Liver (tissue), 3 donors: Measurements from ENCODE around the gene USP6NL.

Experiments used
- FOXA1 ChIP-seq: IDR thresholded peaks from 2 replicates; pipeline ENCODE4 v1.6.1; 2016; ENCODE audit warnings: antibody characterized with exemption
- GABPA ChIP-seq, 2 donors: IDR thresholded peaks in 1 of 2; conservative IDR thresholded peaks in 1 of 2; 2 replicates each; pipeline ENCODE4 v1.6.1; 2016; ENCODE audit warnings: antibody characterized with exemption in 2 of 2, mild to moderate bottlenecking in 1 of 2, moderate library complexity in 1 of 2
- JUND ChIP-seq, 2 donors: IDR thresholded peaks; 2 replicates each; pipeline ENCODE4 v1.6.1; 2016; ENCODE audit warnings: antibody characterized with exemption in 2 of 2
- NR2F2 ChIP-seq: IDR thresholded peaks from 2 replicates; pipeline ENCODE4 v1.6.1; 2016; ENCODE audit warnings: antibody characterized with exemption
- RAD21 ChIP-seq, 2 donors: IDR thresholded peaks; 2 replicates each; pipeline ENCODE4 v1.6.1; 2016; ENCODE audit warnings: antibody characterized with exemption in 2 of 2, mild to moderate bottlenecking in 2 of 2
- RXRA ChIP-seq, 2 donors: IDR thresholded peaks; 2 replicates each; pipeline ENCODE4 v1.6.1; 2017 to 2018; ENCODE audit warnings: antibody characterized with exemption in 2 of 2, mild to moderate bottlenecking in 1 of 2
- SP1 ChIP-seq: IDR thresholded peaks from 2 replicates; pipeline ENCODE4 v1.6.1; 2018; ENCODE audit warnings: antibody characterized with exemption, mild to moderate bottlenecking
- TAF1 ChIP-seq: conservative IDR thresholded peaks from 2 replicates; pipeline ENCODE4 v1.6.1; 2016; ENCODE audit warnings: antibody characterized with exemption, mild to moderate bottlenecking
- YY1 ChIP-seq: IDR thresholded peaks from 2 replicates; pipeline ENCODE4 v1.6.1; 2016; ENCODE audit warnings: antibody characterized with exemption, mild to moderate bottlenecking
- TF ChIP-seq, protein P1 (sequence below): fragments of 150-350 bp; IDR thresholded peaks from 2 replicates; pipeline ENCODE4 v1.5.1; 2017; ENCODE audit warnings: improper control_type of control experiment, low read depth, low read length; ENCODE audit not compliant: missing input control
- TF ChIP-seq, protein P2 (sequence below): IDR thresholded peaks from 2 replicates; pipeline ENCODE4 v1.6.1; 2016; ENCODE audit warnings: antibody characterized with exemption
- TF ChIP-seq, protein P3 (sequence below): IDR thresholded peaks from 2 replicates; pipeline ENCODE4 v1.6.1; 2016; ENCODE audit warnings: antibody characterized with exemption, mild to moderate bottlenecking
- TF ChIP-seq, protein P4 (sequence below): IDR thresholded peaks from 2 replicates; pipeline ENCODE4 v1.6.1; 2016; ENCODE audit warnings: antibody characterized with exemption
- TF ChIP-seq, protein P5 (sequence below): IDR thresholded peaks from 2 replicates; pipeline ENCODE4 v1.6.1; 2016; ENCODE audit warnings: antibody characterized with exemption
- donor health status: healthy.
- donor health status: healthy.

DNA sequence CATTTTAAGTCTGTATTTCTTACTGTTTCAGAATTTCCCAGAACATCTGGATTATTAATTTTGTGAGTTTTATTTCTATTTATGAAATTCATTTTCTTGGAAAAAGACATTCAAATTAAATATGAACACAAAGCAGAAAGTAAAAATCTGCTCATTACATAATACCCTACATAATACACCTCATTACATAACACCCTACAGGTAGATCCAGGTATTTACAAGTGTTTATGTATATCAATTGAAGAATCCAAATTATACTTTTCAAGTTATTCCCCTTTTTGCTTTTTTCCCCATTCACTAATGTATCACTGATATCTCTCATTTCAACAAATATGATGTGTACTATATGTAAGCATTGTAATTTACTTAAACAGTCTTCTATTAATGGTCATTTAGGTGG lies 129.1 kb downstream of the USP6NL start:
- TF ChIP-seq, protein P1, sequence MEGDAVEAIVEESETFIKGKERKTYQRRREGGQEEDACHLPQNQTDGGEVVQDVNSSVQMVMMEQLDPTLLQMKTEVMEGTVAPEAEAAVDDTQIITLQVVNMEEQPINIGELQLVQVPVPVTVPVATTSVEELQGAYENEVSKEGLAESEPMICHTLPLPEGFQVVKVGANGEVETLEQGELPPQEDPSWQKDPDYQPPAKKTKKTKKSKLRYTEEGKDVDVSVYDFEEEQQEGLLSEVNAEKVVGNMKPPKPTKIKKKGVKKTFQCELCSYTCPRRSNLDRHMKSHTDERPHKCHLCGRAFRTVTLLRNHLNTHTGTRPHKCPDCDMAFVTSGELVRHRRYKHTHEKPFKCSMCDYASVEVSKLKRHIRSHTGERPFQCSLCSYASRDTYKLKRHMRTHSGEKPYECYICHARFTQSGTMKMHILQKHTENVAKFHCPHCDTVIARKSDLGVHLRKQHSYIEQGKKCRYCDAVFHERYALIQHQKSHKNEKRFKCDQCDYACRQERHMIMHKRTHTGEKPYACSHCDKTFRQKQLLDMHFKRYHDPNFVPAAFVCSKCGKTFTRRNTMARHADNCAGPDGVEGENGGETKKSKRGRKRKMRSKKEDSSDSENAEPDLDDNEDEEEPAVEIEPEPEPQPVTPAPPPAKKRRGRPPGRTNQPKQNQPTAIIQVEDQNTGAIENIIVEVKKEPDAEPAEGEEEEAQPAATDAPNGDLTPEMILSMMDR, result no peak
- TF ChIP-seq, protein P2, sequence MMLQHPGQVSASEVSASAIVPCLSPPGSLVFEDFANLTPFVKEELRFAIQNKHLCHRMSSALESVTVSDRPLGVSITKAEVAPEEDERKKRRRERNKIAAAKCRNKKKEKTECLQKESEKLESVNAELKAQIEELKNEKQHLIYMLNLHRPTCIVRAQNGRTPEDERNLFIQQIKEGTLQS, result no peak
- TF ChIP-seq TAF1 (no peak), JUND (IDR thresholded peaks at IDR 0.05) (no peak), RXRA (IDR thresholded peaks at IDR 0.05) (no peak), GABPA (IDR thresholded peaks at IDR 0.05 in 1 of 2, conservative IDR thresholded peaks at IDR 0.05 in 1 of 2) (no peak), RAD21 (IDR thresholded peaks at IDR 0.05) (no peak), SP1 (no peak), NR2F2 (no peak), FOXA1 (no peak), YY1 (no peak)
- TF ChIP-seq, protein P3, sequence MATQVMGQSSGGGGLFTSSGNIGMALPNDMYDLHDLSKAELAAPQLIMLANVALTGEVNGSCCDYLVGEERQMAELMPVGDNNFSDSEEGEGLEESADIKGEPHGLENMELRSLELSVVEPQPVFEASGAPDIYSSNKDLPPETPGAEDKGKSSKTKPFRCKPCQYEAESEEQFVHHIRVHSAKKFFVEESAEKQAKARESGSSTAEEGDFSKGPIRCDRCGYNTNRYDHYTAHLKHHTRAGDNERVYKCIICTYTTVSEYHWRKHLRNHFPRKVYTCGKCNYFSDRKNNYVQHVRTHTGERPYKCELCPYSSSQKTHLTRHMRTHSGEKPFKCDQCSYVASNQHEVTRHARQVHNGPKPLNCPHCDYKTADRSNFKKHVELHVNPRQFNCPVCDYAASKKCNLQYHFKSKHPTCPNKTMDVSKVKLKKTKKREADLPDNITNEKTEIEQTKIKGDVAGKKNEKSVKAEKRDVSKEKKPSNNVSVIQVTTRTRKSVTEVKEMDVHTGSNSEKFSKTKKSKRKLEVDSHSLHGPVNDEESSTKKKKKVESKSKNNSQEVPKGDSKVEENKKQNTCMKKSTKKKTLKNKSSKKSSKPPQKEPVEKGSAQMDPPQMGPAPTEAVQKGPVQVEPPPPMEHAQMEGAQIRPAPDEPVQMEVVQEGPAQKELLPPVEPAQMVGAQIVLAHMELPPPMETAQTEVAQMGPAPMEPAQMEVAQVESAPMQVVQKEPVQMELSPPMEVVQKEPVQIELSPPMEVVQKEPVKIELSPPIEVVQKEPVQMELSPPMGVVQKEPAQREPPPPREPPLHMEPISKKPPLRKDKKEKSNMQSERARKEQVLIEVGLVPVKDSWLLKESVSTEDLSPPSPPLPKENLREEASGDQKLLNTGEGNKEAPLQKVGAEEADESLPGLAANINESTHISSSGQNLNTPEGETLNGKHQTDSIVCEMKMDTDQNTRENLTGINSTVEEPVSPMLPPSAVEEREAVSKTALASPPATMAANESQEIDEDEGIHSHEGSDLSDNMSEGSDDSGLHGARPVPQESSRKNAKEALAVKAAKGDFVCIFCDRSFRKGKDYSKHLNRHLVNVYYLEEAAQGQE, result no peak
- TF ChIP-seq, protein P4, sequence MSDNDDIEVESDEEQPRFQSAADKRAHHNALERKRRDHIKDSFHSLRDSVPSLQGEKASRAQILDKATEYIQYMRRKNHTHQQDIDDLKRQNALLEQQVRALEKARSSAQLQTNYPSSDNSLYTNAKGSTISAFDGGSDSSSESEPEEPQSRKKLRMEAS, result no peak
- TF ChIP-seq, protein P5, sequence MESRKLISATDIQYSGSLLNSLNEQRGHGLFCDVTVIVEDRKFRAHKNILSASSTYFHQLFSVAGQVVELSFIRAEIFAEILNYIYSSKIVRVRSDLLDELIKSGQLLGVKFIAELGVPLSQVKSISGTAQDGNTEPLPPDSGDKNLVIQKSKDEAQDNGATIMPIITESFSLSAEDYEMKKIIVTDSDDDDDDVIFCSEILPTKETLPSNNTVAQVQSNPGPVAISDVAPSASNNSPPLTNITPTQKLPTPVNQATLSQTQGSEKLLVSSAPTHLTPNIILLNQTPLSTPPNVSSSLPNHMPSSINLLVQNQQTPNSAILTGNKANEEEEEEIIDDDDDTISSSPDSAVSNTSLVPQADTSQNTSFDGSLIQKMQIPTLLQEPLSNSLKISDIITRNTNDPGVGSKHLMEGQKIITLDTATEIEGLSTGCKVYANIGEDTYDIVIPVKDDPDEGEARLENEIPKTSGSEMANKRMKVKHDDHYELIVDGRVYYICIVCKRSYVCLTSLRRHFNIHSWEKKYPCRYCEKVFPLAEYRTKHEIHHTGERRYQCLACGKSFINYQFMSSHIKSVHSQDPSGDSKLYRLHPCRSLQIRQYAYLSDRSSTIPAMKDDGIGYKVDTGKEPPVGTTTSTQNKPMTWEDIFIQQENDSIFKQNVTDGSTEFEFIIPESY, result no peak
